HG03432 (cell line): Measurements from ENCODE around the gene CXCR6.
A peak's percentile ranks its signal among the peaks of the same experiment; 100 is the strongest.

Experiments used
- ATAC-seq: cut with Tn5 transposase; IDR thresholded peaks from one replicate; pipeline ENCODE4 v1.9.1; 2021; ENCODE audit warnings: mild to moderate bottlenecking, moderate library complexity; ENCODE audit not compliant: unreplicated experiment

CXCR6 gene

GRCh38 chr3:45943207-45943846 lies at the start of gene CXCR6:
TSS of gene CXCR6 (plus strand) at chr3:45943464. CDS start at chr3:45946482, 3,018 bp downstream.
- ATAC-seq = no peak

- ATAC-seq = no peak
Observed at GRCh38 chr3:45894015-45894414, 49.2 kb upstream of the CXCR6 start.

GRCh38 chr3:45895686-45896468 lies 47.4 kb upstream of the CXCR6 start:
- no peak for ATAC-seq

GRCh38 chr3:45896956-45897355 lies 46.3 kb upstream of the CXCR6 start:
- ATAC-seq = no peak

GRCh38 chr3:45904931-45905330 lies 38.3 kb upstream of the CXCR6 start:
- no peak for ATAC-seq

- ATAC-seq = no peak
Observed at GRCh38 chr3:45905755-45906154, 37.5 kb upstream of the CXCR6 start.

DNA sequence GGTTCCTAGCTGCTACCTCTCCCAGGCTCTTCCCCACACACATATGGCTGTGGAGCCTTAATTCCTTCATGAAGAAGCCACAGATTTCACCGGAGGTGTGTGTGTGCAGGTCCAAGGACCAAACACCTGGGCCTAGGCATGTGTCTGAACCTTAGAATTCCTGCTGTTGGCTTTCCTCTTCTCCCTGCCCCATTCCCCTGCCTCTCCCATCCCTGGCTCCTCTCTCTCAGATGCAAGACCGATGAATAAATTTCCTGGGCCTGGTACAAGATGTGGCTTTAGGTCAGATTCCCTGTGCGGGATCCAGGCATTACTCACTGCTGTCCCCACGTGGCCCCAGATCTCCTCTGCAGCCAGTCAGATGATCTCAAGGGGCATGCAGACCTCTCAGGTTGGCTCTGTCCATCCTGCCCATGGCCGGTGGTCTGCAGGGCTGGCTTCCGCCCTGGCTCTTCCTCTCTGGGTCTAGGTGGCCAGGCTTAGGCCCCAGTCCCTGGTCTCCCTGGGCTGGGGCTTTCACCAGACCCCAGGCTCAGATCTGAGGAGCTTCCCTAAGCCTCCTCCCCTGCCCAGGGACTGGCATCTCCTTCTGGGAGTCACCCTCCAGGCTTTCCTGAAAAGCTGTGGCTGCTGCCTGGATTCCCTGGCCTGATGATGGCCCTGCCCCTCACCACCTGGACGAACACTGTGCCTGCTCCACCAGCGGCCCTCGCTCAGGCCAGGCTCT lies 36.4 kb upstream of the CXCR6 start:
- ATAC-seq = no peak

- ATAC-seq = no peak
Observed at GRCh38 chr3:45907769-45908705, 35.2 kb upstream of the CXCR6 start.

DNA sequence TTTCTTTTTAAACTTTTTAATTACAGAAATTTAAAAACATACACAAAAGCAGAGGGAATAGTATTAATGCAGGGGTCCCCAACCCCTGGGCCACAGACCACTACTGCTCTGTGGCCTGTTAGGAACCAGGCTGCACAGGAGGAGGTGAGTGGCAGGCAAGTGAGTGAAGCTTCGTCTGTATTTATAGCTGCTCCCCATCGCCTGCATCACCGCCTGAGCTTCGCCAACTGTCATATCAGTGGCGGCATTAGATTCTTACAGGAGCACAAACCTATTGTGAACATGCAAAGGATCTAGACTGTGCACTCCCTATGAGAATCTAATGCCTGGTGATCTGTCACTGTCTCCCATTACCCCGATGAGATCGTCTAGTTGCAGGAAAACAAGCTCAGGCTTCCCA lies 34.5 kb upstream of the CXCR6 start:
- no peak for ATAC-seq

- ATAC-seq = no peak
Observed at GRCh38 chr3:45909542-45909941, 33.7 kb upstream of the CXCR6 start.

DNA sequence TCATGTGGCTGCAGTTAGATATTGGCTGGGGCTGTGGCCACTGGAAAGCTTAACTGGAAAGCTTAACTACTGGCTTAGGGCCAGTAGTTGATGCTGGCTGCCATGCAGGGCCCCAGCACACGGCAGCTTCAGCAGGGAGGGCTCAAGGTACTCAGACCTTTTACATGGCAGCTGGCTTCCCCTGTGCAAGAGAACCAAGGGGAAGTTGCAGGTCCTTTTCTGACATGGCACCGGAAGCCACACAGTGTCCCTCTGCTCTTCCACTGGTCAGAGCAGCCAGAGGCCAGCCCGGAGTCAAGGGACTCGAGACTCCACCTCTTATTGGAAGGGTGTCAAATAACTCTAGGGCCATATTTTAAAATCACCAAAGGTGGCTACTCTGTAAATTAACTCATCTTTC lies 32.4 kb upstream of the CXCR6 start:
- ATAC-seq = no peak

- ATAC-seq = no peak
Observed at GRCh38 chr3:45911511-45912226, 31.6 kb upstream of the CXCR6 start.

- ATAC-seq = no peak
Observed at GRCh38 chr3:45912435-45912834, 30.8 kb upstream of the CXCR6 start.

DNA sequence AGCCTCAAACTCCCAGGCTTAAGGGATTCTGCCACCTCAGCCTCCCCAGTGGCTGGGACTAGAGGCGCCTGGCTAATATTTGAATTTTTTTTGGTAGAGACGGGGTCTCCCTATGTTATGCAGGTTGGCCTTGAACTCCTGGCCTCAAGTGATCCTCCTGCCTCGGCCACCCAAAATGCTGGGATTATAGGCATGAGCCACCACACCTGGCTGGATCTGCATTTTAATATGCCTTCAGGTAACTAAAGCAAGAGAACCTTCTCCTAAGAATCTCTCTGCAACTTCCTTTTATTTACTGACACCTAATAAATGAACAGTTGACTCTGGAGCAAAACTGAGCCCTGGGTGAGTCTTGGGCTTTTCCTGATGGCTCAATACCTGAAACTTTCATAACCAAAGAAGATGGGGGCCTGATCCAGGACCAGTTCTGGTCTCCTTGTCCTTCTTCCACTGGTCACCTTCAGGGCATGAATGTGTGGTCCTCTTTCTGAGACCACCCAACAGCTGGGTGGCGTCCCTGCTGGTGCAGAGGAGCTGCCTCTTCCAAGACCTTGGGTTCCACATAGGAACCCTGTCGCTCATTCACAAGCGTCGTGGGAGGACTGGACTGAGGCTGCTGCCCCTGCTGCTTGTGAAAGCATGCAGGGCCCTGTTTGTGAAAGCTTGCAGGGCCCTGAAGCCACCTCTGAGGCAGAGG lies 28.8 kb upstream of the CXCR6 start:
- ATAC-seq = no peak

DNA sequence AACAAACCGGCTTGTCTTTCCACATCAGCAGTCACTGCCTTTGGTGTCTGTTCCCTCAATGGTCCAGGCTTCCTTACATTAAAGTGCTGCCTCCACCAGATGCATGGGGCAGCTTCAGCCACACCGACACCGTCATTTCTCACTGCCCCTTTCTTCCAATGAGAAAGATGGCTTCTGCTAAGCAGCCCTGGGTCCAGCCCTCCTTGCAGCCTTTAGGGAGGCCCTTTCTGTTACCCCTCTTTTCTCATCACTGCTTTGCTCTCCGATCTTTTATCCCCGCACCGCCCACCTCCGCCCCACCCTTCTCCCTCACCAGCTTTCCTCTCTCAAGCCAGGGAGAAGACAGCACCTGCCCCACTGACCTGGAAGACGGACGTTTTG lies 28.2 kb upstream of the CXCR6 start:
- no peak for ATAC-seq

DNA sequence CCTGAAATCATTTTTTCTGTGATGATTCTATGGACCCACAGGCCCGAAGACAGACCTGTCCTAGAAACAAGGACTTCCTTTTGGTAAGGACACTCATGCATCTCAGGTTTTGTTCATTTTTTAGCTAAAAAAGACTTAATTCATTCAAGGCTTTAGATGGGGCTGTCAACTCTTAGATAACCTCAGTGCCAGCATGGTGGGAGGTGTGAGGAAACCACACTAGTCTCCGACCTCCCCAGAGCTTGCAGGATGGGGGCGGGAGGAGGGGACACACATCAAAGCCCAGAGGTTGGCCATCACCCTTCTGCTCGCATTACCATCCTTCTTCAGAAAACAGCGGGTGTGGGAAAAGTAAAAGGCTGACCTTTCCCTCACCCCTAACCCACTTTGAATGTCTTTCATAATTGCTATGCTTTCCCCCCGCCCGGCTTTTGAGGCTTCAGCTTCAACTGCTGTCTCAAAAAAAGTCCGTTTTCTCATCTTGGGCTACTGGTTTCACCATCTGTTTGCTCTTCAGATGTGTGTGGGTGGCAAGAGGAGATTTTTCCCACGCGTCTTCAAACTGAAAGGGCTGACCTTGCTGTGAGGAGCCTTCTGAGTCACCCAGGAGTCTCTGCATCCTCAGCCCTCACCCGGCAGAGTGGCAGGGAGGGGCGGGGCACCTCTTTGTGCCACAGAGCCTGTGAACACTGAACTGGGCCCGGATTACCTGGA lies 27.6 kb upstream of the CXCR6 start:
- peak; percentile 92 for ATAC-seq

DNA sequence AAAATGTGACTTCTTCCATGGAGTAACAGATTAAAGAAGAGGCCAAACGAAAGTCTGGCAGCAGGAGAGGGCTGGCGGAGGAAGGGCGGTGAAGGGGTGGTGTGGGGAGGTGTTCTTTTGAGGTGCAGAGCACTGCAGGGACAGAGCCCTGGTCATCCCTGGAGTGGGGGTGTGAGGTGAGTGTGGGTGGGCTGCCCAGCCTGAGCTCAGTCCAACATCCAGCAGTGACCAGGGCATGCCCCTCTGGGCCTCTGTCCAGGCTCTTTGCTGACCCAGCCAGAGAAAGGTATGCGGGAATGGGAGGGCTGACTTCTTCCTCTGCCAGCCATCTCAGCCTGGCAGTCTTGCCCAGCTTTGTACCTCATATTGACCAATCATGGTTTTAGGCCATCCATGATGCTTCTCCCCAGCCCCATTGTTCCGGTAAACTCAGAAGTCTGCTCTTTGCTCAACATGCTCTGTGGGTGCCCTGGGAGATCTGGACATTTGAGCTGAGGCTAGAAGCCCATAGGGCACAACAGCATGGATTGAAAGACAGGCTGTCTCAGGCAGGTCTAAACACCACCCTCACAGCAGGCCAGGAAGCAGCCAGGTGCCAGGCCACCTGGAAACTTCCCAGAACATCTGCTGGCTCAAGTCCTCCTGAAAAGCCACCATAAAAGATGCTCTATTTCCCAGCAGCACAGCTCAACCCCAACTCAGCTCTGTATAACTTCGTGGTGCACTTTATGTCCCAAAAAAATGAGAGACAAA lies 25.9 kb upstream of the CXCR6 start:
- no peak for ATAC-seq
